HUES48 (cell line): ENCODE data around the gene HOXB13.

Source experiments
- H3K27ac ChIP-seq: one replicate; pipeline ENCODE4 v1.7.0; 2013; ENCODE audit warnings: low read depth, low read length, inconsistent platforms
- H3K27me3 ChIP-seq: 2 replicates; pipeline ENCODE4 v1.6.1; 2013; ENCODE audit warnings: mild to moderate bottlenecking, low read length; ENCODE audit not compliant: control insufficient read depth, insufficient read depth
- H3K36me3 ChIP-seq: 2 replicates; pipeline ENCODE4 v1.6.1; 2013; ENCODE audit warnings: low read length; ENCODE audit not compliant: control insufficient read depth, insufficient read depth
- H3K4me1 ChIP-seq: 2 replicates; pipeline ENCODE4 v1.6.1; 2013; ENCODE audit warnings: mild to moderate bottlenecking, low read length; ENCODE audit not compliant: control insufficient read depth, insufficient read depth
- H3K4me3 ChIP-seq: 2 replicates; pipeline ENCODE4 v1.5.1; 2013; ENCODE audit warnings: mild to moderate bottlenecking, low read depth, low read length
- H3K9ac ChIP-seq: 2 replicates; pipeline ENCODE4 v1.6.1; 2013; ENCODE audit warnings: mild to moderate bottlenecking, low read depth, low read length, moderate library complexity
- H3K9me3 ChIP-seq: 2 replicates; pipeline ENCODE4 v1.6.1; 2013; ENCODE audit warnings: low read length; ENCODE audit not compliant: control insufficient read depth, insufficient read depth

The HOXB13 gene

GRCh38 chr17:48733632-48734328 lies 5.2 kb upstream of the HOXB13 start:
- Histone ChIP-seq H3K4me1 (peaks cover 12% of the 10 kb centered on the region), H3K27ac (no peak overlapping the region), H3K9me3 (no peaks in the 10 kb centered on the region; the same call in 1 of the 2 replicates), H3K27me3 (peaks cover 100% of the 10 kb centered on the region), H3K36me3 (no peaks in the 10 kb centered on the region), H3K4me3 (no peak overlapping the region), H3K9ac (no peak overlapping the region)

GRCh38 chr17:48732688-48733629 lies 4.4 kb upstream of the HOXB13 start:
- Histone ChIP-seq H3K27ac (no peak overlapping the region), H3K9ac (no peak overlapping the region), H3K36me3 (no peaks in the 10 kb centered on the region), H3K4me1 (peaks cover 14% of the 10 kb centered on the region), H3K27me3 (peaks cover 100% of the 10 kb centered on the region), H3K4me3 (no peak overlapping the region), H3K9me3 (no peaks in the 10 kb centered on the region; the same call in 1 of the 2 replicates)

DNA sequence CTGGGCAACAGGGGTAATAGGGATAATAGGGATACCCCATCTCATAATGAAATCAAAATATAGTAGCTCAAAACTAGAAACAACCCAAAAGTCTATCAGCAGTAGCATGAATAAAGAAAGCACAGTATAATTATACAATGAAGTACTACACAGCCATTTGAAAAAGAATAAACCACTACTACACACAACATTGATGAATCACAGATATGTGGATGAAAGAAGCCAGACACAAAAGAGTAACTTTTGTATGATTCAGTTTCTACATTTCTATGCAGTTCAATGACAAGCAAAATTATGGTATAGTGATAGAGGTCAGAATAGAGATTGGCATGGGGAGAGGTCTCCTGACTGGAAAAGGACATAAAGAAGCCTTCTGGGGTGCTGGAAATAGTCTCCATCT lies 2.8 kb upstream of the HOXB13 start:
- Histone ChIP-seq H3K4me3 (no peak overlapping the region), H3K9ac (no peak overlapping the region), H3K36me3 (no peaks in the 10 kb centered on the region), H3K27ac (no peak overlapping the region), H3K9me3 (peaks cover 2% of the 10 kb centered on the region), H3K4me1 (peaks cover 14% of the 10 kb centered on the region), H3K27me3 (peaks cover 100% of the 10 kb centered on the region)

DNA sequence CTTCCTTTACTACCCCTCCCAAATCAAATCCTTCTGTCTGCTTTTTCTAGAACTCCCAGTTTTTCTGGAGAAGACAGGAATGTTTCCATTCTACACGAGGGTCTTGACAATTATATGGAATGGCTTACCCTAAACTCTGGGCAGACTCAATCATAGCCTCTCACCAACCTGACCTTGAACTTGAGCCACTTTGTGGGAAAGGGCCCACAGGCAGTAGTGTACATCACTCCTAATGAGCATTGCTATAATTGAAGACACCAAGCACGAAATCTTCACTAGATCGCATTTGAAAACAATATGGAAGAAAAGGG lies 1.6 kb upstream of the HOXB13 start:
- Histone ChIP-seq H3K27me3 (peaks cover 100% of the 10 kb centered on the region), H3K4me3 (no peak overlapping the region), H3K36me3 (no peaks in the 10 kb centered on the region), H3K9ac (no peak overlapping the region), H3K4me1 (peaks cover 14% of the 10 kb centered on the region), H3K9me3 (peaks cover 2% of the 10 kb centered on the region), H3K27ac (no peak overlapping the region)

- H3K4me3 ChIP-seq = no peak overlapping the region; the same call in 1 of the 2 replicates
- H3K4me1 ChIP-seq = peaks cover 14% of the 10 kb centered on the region
- peaks cover 100% of the 10 kb centered on the region for H3K27me3 ChIP-seq
- no peak overlapping the region for H3K27ac ChIP-seq
- H3K9ac ChIP-seq = no peak overlapping the region
- H3K36me3 ChIP-seq = no peaks in the 10 kb centered on the region
- H3K9me3 ChIP-seq = peaks cover 2% of the 10 kb centered on the region
These were observed 1.0 kb upstream of the HOXB13 start for GRCh38 chr17:48729335-48730239.

DNA sequence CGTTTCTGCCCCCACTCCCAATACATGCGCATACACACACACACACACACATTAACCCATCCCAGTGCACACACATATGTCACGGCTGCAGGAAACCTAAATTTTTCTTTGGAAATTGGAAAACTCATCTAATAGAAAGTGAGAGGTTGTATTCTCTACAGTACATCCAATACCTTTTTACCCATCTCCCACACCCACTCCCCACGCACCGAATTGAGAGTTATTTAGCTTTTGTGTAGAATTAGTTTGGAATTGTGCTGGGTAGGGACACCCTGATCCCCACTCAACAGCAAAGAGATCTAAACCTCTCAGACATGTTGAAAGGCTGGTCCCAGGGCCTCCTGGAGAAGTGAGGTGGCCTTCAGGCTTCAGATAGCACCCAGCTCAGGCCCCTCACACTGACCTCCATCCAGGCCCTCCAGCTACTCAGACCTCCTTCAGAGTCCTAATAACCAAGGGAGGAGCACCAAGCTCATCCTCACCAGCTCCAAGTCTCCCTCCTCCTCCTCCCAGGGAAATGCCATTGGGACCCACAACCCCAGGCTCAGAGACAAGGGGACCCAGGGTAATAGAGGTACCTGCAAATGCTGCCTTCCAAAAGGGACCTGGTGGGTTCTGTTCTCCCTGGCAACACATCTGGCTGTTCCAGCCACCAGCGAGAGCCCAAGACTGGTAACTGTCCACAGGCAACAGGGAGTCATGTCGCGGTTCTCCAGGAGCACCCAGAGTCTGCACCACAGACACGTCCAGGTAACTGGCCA lies 955 bp downstream of the HOXB13 start:
- Histone ChIP-seq H3K36me3 (no peaks in the 10 kb centered on the region), H3K4me3 (no peak overlapping the region), H3K27ac (no peak overlapping the region), H3K9me3 (peaks cover 2% of the 10 kb centered on the region), H3K27me3 (peaks cover 100% of the 10 kb centered on the region), H3K4me1 (peaks cover 21% of the 10 kb centered on the region), H3K9ac (no peak overlapping the region)

DNA sequence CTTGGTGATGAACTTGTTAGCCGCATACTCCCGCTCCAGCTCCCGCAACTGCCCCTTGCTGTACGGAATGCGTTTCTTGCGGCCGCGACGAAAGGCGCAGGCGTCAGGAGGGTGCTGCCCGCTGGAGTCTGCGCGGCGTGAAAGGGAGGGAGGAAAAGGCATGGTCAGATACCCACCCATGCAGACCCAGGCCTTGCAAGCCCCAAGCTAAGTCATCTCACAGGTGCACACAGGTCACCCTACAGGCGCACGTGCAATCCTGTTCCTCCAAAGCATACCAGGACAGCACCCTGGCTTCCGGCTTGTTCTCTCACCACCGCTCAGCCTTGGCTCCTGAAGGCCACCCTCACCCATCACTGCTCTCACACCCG lies 1.6 kb downstream of the HOXB13 start:
- peaks cover 27% of the 10 kb centered on the region for H3K4me1 ChIP-seq
- H3K9ac ChIP-seq = no peak overlapping the region
- no peaks in the 10 kb centered on the region for H3K36me3 ChIP-seq
- peaks cover 2% of the 10 kb centered on the region for H3K9me3 ChIP-seq
- no peak overlapping the region for H3K27ac ChIP-seq
- no peak overlapping the region for H3K4me3 ChIP-seq
- peaks cover 100% of the 10 kb centered on the region for H3K27me3 ChIP-seq

- peaks cover 2% of the 10 kb centered on the region for H3K9me3 ChIP-seq
- H3K27ac ChIP-seq = no peak overlapping the region
- peaks cover 100% of the 10 kb centered on the region for H3K27me3 ChIP-seq
- peaks cover 28% of the 10 kb centered on the region for H3K4me1 ChIP-seq
- H3K9ac ChIP-seq = no peak overlapping the region
- no peaks in the 10 kb centered on the region for H3K36me3 ChIP-seq
- H3K4me3 ChIP-seq = no peak overlapping the region
These were observed 2.2 kb downstream of the HOXB13 start for GRCh38 chr17:48726114-48726915.

- Histone ChIP-seq H3K27ac (no peak overlapping the region), H3K27me3 (peaks cover 100% of the 10 kb centered on the region), H3K9me3 (peaks cover 2% of the 10 kb centered on the region), H3K36me3 (no peaks in the 10 kb centered on the region), H3K4me1 (peaks cover 34% of the 10 kb centered on the region), H3K9ac (no peak overlapping the region), H3K4me3 (no peak overlapping the region)
These were observed 3.1 kb downstream of the HOXB13 start for GRCh38 chr17:48725288-48726064.
